GM18861 (cell line): ENCODE results near the gene PIGV.
A peak's percentile ranks its signal among the peaks of the same experiment; 100 is the strongest.

Experiments
- ATAC-seq: cut with Tn5 transposase; IDR thresholded peaks from one replicate; pipeline ENCODE4 v1.9.1; 2021; ENCODE audit not compliant: unreplicated experiment

The PIGV gene

DNA sequence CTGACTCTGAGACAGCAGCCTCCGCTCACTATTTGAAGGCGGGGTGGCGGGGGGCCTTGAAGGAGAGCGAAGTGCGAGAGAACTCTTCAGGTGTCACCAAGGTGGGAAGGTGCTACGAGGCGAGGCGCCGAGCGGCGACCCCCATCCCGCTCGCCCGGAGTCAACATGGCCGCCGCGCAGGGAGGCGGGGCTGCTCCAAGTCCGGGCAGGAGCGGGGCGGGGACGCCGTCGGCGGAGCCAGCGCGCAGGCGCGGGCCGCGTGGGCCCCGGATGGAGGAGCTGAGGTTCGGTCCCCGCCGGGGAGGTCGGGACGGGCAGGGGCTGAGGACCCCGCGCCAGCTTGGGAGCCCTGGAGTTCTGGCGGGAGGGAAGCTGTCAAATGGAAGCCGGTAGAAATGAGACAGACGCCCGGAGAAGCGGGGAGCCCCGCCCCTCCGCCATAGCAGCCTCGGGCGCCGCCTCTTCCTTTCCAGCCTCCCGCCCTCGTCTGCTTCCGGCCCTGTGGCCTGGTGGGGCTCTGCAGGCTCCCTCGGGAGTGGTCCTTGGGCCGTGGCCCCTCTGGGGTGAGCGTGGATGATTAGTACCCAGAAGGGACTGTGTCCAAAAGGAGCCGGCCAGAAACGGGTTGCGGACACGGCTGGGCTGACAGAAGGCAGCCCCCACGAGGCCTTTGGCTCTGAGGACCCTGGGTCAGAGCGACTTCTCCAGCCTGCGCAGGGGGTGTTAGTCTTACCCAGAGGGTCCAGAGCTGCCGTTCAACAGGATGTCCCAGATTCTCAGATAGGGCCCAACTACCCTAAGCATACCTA, at the start of gene PIGV:
Gene PIGV, plus strand, starts transcription at position 245 of the 809 bp plus-strand sequence. CDS start 2,866 bp downstream, outside the sequence.
- ATAC-seq = peak; percentile 50

GRCh38 chr1:26739329-26739914, 48.3 kb upstream of the PIGV start:
- no peak for ATAC-seq

DNA sequence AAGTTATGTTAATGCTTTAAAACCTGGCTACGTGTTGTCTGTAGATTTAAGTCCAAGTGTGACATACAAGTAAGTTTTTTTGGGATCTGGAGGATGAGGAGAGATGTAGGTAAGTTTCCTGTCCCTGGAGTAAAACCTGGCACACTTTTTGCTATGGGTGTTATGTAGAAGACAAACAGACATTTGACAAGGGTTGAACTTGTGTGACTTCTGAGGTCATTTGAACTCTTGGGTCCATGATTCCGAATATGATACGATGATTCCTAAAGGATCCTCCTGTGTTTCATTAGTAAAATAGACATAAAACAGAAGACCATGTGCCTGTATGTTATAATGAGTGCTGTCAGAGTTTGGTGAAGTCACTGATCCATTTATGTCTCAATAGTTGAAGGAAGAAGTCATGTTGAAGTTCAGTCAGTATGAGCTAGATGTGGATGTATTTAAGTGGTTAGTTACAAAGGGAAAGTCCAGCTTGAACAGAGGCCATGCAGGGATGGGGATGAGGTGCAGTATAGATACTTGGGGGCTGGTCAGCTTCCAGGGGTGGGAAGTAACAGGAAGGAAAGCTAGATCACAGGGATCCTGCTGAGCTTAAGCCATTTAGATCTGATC, 47.6 kb upstream of the PIGV start:
- ATAC-seq = no peak

DNA sequence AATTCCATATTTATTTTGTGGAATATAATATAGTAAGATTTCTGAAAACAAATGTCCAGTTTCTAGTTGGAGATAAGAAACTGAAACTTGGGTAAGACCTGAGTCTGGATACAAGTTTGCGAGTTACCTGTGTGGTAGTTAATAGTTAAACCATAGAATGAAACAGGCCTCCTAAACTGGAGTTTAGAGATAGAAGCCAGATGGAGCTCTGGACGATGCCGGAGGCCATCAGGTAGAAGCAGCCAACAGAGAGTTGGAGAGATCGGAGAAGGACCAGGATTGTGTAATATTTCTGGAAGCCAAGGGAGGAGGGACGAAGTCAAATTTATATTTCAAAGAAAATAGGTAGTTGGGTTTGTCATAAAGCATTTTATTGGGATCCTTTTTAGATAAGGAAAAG, 46.8 kb upstream of the PIGV start:
- ATAC-seq = no peak

DNA sequence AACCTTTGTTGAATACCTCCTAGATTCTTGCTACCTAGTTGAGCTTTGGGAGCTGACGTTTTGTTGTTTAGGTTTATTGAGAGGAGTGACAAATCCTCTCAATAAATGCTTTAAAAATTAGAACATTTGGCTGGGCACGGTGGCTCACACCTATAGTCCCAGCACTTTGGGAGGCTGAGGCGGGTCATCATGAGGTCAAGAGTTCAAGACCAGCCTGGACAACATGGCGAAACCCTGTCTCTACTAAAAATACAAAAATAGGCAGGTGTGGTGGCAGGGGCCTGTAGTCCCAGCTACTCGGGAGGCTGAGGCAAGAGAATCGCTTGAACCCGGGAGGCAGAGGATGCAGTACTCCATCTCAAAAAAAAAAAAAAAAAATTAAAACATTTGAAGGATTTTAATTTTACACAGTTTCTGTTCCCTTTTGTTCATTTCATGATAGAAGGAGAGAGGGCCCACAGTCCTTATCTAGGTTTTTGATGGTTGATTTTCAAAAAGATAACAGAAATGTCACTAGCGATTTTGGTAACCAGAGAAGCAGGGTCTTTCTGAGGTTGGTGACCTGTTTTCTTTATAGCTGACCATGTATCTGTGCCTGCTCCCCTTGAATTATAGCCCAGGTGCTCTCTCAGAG, 44.2 kb upstream of the PIGV start:
- no peak for ATAC-seq

DNA sequence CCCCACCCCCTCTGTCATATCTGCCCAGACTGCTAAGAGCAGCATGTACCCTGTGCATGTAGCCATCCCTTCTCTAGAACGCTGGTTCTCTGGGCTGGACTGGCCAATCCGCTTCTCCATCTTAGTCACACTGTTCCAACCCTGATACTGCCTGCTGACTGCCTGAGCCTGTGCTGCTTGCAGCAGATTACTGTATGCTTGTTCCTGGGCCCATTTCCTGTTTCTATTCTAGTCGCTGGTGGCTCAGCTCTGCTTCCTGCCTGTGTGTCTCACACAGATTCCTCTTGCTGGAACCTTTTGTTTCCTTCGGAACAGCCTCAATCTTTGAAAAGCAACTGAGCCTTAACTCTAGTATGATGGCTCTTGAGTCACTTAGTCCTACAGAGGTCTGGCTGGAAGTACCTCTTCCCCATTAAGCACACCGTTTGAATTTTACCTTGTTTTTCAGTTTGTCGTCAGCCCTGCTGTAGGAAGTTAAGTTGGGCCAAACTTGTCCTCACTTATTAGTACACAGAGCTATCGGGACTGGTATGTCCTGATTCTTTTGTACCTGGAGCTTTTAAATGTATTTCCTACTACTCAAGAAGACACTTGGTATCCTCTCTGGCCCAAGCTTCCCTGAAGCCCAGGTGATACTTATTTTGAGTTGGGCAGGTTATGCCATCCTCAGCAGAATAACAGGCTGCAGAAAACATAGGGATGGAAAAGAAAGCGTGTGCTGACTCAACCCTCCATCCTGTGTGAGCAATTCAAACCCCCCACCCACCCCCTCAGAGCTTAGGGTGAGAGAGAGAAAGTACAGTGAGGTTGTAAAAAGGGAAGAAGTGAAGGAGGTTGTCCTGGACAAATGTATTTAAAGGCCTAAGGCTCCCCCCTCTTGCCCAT, 43.4 kb upstream of the PIGV start:
- ATAC-seq = peak; percentile 91

GRCh38 chr1:26745191-26745590, 42.6 kb upstream of the PIGV start:
- ATAC-seq = no peak

GRCh38 chr1:26747048-26747447, 40.7 kb upstream of the PIGV start:
- ATAC-seq = no peak

- no peak for ATAC-seq
Observed at GRCh38 chr1:26748351-26748750, 39.4 kb upstream of the PIGV start.

DNA sequence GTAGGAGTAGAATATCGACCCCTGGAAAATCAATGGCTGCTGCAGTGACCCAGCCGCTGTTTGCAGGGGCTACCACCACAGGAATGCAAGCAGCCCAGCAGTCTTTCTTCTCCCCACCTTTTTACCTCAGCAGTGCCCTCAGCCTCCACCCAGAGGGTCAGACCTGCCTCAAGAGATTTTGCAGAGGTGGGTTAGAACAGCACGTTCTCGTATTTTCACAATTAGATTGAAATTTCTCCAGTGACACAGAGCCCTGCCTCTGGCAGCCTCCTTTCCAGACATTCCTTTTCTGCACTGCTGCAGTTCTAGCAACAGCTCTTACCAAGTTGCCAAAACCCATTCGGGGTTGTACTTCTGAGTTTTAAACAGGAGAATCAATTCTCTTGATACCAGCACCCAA, 38.3 kb upstream of the PIGV start:
- ATAC-seq = no peak

DNA sequence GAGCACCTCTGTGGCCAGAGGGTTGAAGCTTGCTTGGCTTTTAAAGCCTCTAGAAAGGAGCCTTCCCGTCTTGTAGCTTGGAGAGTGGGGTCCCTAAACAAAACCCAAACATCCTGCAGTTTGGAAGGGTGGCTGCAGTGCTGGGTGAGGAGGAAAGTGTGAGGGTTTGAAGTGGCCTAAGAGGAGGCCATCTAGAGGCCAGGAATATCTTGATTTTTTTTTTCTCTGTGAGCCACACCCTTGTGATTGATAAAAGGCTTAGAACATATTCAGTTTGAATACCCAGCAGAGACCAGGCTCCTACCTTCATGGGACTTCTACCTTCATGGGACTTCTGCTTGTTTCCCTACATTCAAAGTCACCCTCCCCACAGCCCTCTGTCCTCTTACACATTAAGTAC, 37.3 kb upstream of the PIGV start:
- ATAC-seq = no peak

DNA sequence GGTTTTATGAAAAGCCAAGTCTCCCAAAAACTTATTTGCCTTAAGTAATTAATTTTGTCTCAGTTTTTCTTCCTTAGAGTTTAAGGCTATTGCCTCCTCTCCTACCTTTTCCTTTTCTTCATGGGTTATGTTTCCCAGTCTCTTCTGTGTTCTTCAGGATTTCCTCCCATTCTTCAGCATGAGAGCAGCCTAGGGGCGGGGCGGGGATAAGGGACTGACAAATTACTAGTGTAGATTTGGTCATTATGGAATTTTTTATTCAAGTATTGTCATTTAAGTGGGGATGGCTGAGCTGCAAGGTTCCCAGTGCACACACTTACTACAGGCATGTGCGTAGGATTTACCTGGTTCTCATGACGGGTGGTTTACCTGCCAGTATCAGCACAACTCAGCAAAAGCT, 35.2 kb upstream of the PIGV start:
- no peak for ATAC-seq

GRCh38 chr1:26754086-26754874, 33.5 kb upstream of the PIGV start:
- ATAC-seq = no peak

GRCh38 chr1:26758358-26758757, 29.4 kb upstream of the PIGV start:
- ATAC-seq = no peak

DNA sequence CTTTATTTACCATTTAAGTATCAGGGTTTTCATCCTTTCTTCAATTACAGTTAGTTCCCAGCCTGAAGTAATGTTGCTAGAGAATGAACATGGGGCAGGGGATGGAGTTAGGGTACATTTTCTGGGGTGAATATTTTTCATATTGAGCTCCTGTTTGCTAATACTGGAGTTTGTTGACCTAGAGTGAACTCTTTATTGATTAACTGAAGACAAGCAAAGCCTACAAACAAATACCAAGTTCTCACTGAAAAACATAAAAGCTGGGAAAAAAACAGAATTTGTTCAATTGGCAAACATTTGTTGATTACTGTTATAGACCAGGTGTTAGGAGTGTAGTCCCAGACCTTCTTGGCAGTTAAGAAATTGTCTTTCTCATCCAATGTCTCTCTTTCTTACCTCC, 28.2 kb upstream of the PIGV start:
- no peak for ATAC-seq

DNA sequence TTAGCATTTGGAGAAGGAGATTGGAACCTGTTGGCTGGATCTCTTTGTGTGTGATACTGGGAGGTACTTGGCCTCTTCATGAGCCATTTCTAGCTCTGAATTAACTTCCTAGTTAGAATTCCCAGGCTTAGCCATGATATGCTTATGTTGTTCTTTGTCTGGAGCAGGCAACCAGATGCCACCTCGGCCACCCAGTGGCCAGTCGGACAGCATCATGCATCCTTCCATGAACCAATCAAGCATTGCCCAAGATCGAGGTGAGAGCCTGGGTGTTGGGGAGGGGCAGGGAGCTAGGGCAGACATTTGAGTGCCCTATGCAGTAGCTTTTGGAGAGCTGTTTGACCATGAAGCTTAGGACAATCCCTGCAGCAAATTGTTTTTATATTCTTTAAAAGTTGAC, 26.5 kb upstream of the PIGV start:
- no peak for ATAC-seq

GRCh38 chr1:26767714-26768113, 20.0 kb upstream of the PIGV start:
- ATAC-seq = no peak

DNA sequence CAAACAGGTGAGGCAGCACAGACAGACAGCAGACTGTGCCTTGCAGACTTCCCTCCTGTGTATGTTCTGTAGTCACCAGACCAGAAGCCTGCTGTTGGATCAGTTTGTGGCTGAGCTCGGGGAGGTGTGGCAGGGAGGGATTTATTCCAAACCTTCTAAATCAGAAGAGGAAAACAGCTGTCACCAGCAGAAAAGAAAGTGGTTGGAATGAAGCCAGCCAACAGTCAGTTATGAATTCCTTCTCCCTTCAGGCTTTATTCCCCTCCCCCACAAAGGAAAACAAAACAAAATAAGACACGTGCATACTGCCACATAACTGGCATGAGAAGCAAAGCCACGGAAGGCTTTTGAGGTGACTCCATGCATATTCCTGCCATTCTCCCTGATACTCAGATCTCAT, 19.0 kb upstream of the PIGV start:
- ATAC-seq = no peak

DNA sequence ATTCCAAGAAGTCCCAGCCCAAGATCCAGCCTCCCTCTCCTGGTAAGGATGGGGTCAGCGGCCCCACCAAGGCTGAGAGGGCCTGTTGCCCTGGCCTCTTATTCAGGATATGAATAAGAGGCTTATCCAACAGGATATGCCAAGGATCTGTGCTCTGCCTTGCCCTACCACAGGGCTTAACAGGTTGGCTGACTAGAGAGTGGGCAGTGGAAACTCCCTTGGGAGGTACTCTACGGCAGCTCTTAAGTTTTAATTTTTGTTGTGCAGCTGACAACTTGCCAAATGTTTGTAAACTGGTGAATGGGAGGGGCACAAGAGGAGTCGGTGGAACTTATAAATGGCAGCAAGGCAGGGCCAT, 16.5 kb upstream of the PIGV start:
- no peak for ATAC-seq

DNA sequence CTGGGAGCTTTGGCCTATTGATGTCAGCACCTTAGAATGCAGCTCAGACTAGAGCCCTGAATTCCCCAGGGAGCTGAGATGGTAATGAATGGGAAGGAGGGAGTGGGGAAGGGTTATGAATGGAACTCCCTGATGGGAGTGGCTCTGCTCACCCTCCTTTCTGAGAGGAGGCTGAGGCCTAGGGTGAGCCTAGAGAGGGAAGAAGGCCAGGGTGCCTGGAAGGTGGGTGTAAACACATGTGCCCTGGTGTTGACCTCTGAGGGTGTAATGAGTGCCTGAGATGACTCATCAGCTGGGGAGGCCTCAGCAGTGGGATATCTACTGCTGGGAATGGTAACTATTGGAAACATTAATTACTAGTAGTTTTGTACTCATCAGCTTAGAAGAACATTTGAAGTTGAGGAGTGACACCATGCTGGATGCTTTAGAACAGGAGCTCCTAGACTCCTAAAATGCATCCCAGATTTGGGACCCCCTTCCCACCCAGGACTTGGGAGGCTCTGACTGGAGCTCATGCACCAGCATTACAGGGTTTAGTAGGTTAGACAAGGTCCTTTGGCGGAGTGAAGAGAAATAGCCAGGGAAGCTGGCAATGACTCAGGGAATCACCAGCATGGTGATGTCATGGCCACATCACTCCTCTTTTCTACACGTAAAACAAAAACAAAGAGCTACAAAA, 16.0 kb upstream of the PIGV start:
- no peak for ATAC-seq
